Measurements from ENCODE around the gene MYOT.

Gene MYOT

DNA sequence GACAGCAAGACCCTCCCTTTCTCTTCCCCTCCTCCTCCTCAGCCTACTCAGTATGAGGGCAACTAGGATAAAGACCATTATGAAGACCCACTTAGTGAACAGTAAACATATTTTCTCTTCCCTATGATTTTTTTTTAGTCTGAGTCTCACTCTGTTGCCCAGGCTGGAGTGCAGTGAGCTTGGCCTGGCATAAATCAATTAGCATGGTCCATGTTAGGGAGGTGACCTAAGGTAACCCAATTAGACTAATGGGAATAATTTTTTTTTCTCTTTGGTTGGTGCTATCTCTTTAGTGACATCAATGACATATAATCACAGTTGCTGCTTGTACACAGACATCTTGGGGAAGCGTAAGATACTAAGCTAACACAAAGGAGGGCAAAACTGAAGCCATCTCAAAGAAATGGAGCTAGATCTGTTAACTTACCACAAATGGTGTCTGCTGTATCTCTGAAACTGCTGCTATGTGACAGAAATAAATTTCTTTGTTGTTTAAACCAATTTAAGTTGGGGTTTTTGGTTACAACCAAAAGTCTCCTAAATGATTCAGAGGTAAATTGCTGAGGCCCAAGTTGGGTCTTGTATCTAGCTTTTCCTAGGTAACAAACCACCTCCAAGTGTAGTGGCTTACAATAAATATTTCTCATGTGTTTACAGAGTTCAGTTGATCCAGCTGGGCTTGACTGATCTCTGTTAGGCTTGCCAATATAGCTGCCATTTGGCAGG is 34.9 kb downstream of the MYOT start:
- DNase-seq = no peak

DNA sequence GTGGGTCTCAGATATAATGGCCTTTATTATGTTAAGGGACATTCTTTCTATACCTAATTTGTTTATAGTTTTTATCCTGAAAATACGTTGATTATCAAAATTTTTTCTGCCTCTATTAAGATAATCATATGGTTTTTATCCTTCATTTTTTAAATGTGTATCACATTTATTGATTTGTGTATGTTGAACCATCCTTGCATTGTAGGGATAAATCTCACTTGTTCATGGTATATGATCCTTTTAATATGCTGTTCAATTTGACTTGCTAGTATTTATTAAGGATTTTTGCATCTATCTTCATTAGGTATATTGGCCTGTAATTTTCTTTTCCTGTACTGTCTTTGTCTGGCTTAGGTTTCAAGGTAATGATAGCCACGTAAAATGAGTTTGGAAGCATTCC is 47.1 kb downstream of the MYOT start:
- no peak for DNase-seq

DNA sequence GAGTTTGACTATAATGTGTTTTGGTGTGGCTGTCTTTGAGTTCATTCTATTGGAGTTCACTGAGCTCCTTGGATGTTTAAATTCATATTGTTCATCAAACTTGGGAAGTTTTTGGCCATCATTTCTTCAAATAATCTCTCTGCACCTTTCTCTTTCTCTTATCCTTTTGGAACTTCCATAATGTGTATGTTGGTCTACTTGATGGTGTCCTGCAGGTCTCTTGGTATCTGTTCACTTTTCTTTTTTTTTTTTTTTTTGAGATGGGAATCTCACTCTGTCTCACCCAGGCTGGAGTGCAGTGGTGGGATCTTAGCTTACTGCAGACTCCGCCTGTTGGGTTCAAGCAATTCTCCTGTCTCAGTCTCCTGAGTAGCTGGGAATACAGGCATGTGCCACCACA is 49.3 kb downstream of the MYOT start:
- no peak for DNase-seq

DNA sequence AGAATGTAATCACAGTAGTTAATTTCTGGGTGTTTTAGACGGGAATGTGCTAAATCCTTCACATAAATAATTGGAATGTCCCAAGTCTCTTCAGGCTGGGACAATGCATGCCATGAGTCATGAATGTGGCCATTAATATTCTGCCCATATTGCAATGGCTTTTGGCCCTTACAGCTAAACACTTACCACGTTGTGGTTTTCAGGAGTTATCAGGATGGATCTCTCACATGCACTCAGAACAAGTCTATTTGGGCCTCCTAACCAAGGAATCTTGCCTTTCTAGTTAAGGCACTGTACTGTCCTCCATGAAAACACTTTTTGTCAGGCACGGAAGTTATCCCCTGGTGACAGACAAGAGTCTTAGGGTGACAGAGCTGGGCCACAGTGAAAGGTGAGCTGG is 54.3 kb downstream of the MYOT start:
- no peak for DNase-seq

DNA sequence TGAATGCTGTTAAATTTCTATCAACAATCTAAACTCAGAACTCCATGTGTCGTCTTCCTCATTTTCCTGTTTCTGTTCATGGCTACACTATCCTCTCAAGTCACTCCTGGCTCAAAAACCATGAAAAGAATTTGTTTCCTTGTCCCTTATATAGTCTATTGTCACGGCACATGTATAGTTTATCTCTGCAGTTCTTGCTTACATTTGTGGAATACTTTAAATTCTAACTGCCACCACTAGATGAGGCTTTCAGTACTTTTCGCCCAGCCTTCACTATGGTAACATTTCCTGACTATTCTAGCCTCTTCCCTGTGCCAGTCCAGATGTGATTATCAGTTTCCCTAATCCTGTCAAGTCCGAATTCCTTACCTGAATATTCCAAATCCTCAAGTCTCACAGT is 56.2 kb downstream of the MYOT start:
- no peak for DNase-seq

DNA sequence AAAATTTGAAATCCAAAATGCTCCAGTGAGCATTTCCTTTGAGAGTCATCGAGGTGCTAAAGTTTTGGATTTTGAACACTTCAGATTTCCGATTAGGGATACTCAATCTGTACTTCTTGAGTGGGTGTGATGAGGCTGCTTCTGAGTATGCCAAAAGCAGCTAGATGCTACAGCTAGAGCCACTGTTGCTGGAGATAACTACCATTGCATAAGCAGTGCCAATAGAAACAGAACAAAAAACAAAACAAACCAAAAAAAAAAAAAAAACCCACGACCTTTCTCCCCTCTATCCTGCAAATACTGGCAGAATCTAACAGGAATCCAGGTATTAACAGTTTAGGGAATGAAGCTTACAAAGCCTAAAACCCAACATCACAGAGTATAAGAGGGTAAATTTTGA is 65.1 kb downstream of the MYOT start:
- no peak for DNase-seq

DNA sequence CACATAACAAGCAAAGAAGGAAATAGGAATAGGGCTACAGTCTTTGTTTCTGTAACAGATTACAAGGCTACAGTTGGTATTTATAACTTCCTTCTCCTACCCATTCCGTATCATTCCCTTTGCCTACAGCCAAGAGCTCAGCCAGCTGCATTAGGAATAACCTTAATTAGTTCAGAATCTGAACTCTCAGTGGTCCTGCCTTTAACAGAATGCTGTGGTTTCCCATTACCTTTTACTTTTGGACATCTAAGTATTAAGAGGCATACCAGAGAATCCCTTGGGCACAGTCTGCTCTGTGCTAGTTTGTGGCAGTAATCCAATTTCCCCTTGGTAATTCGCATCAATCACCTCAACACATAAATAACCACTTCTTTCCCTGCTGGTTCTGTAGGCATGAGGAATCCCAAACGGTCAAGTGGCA is 65.8 kb downstream of the MYOT start:
- DNase-seq = no peak

DNA sequence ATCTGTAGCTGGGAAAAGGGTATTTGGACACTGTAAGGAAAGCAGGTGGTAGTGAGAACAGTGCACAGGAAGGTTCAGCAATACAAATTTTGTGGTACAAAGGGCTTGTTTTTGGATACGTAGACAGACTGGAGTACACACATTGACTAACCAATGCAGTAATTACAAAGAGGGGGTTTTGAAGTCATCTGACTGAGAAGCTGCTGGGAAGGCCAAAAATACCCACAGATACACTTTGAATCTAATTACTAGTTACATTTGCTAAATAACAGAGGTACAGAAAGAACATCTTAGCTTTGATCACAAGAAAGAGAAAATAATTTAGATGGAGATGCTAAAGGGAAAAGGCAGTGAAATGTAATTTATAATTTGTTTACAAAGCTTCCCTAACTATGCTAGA is 67.5 kb downstream of the MYOT start:
- DNase-seq = no peak

DNA sequence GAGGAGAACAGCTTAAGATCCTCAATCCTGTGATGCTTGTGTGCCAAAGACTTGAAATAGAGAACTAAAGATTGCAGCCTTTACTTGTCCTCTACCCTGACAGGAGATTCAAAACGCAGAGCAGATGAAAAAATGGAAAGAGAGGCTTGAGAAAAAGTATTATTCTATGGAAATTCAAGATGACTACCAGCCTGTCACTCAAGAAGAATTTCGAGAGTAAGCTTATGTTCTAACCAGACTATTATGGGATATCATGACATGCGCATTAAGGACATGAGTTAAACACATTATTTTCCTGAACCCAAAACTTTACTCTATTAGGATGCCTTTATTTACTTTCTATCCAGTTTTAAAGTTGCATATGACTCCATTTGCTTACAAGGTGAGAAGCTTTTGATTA is 68.0 kb downstream of the MYOT start:
- DNase-seq = no peak

All from activated CD4-positive, CD25-positive, alpha-beta regulatory T cell (primary cell).